ENCODE data around the gene NFIA.

The NFIA gene

GRCh38 chr1:61085983-61086644, 3.8 kb downstream of the NFIA start:
- Mint-ChIP-seq H3K9me3 (no peaks in the 10 kb centered on the region), H3K27ac (no peak overlapping the region), H3K36me3 (no peaks in the 10 kb centered on the region), H3K4me3 (no peak overlapping the region), H3K4me1 (peaks cover 18% of the 10 kb centered on the region), H3K27me3 (peaks cover 29% of the 10 kb centered on the region)
- ATAC-seq = no peak

GRCh38 chr1:61087571-61087970, 5.2 kb downstream of the NFIA start:
- peaks cover 21% of the 10 kb centered on the region for H3K27me3 Mint-ChIP-seq
- no peaks in the 10 kb centered on the region for H3K36me3 Mint-ChIP-seq
- no peaks in the 10 kb centered on the region for H3K9me3 Mint-ChIP-seq
- ATAC-seq = no peak
- H3K4me3 Mint-ChIP-seq = no peak overlapping the region
- H3K4me1 Mint-ChIP-seq = peaks cover 8% of the 10 kb centered on the region
- no peak overlapping the region for H3K27ac Mint-ChIP-seq

GRCh38 chr1:61088163-61088974, 6.0 kb downstream of the NFIA start:
- no peak overlapping the region for H3K27ac Mint-ChIP-seq
- H3K9me3 Mint-ChIP-seq = no peaks in the 10 kb centered on the region
- H3K4me1 Mint-ChIP-seq = peaks cover 5% of the 10 kb centered on the region
- ATAC-seq = no peak
- H3K36me3 Mint-ChIP-seq = no peaks in the 10 kb centered on the region
- peaks cover 21% of the 10 kb centered on the region for H3K27me3 Mint-ChIP-seq
- H3K4me3 Mint-ChIP-seq = no peak overlapping the region

GRCh38 chr1:61089338-61089737, 7.0 kb downstream of the NFIA start:
- H3K4me3 Mint-ChIP-seq = no peak overlapping the region
- H3K27ac Mint-ChIP-seq = no peak overlapping the region
- no peaks in the 10 kb centered on the region for H3K9me3 Mint-ChIP-seq
- H3K4me1 Mint-ChIP-seq = no peaks in the 10 kb centered on the region
- ATAC-seq = no peak
- no peaks in the 10 kb centered on the region for H3K36me3 Mint-ChIP-seq
- peaks cover 20% of the 10 kb centered on the region for H3K27me3 Mint-ChIP-seq

GRCh38 chr1:61089741-61090140, 7.4 kb downstream of the NFIA start:
- H3K9me3 Mint-ChIP-seq = no peaks in the 10 kb centered on the region
- no peak overlapping the region for H3K27ac Mint-ChIP-seq
- no peaks in the 10 kb centered on the region for H3K4me1 Mint-ChIP-seq
- H3K4me3 Mint-ChIP-seq = no peak overlapping the region
- no peaks in the 10 kb centered on the region for H3K36me3 Mint-ChIP-seq
- H3K27me3 Mint-ChIP-seq = peaks cover 20% of the 10 kb centered on the region
- ATAC-seq = no peak

GRCh38 chr1:61090546-61091202, 8.3 kb downstream of the NFIA start:
- H3K4me1 Mint-ChIP-seq = no peaks in the 10 kb centered on the region
- no peaks in the 10 kb centered on the region for H3K9me3 Mint-ChIP-seq
- H3K36me3 Mint-ChIP-seq = no peaks in the 10 kb centered on the region
- H3K27ac Mint-ChIP-seq = no peak overlapping the region
- H3K4me3 Mint-ChIP-seq = no peak overlapping the region
- peaks cover 25% of the 10 kb centered on the region for H3K27me3 Mint-ChIP-seq
- no peak for ATAC-seq

- no peak overlapping the region for H3K27ac Mint-ChIP-seq
- H3K4me3 Mint-ChIP-seq = no peak overlapping the region
- no peak for ATAC-seq
- no peaks in the 10 kb centered on the region for H3K9me3 Mint-ChIP-seq
- no peaks in the 10 kb centered on the region for H3K36me3 Mint-ChIP-seq
- H3K27me3 Mint-ChIP-seq = peaks cover 25% of the 10 kb centered on the region
- H3K4me1 Mint-ChIP-seq = no peaks in the 10 kb centered on the region
Measured at GRCh38 chr1:61091455-61091854, 9.1 kb downstream of the NFIA start.

GRCh38 chr1:61092642-61093041, 10.3 kb downstream of the NFIA start:
- no peak overlapping the region for H3K27ac Mint-ChIP-seq
- no peak overlapping the region for H3K4me3 Mint-ChIP-seq
- H3K4me1 Mint-ChIP-seq = no peaks in the 10 kb centered on the region
- H3K27me3 Mint-ChIP-seq = peaks cover 25% of the 10 kb centered on the region
- H3K9me3 Mint-ChIP-seq = no peaks in the 10 kb centered on the region
- H3K36me3 Mint-ChIP-seq = no peaks in the 10 kb centered on the region
- ATAC-seq = no peak

GRCh38 chr1:61093525-61094137, 11.3 kb downstream of the NFIA start:
- Mint-ChIP-seq H3K36me3 (no peaks in the 10 kb centered on the region), H3K4me3 (no peak overlapping the region), H3K27ac (no peak overlapping the region), H3K27me3 (peaks cover 21% of the 10 kb centered on the region), H3K4me1 (no peaks in the 10 kb centered on the region), H3K9me3 (no peaks in the 10 kb centered on the region)
- ATAC-seq = no peak

- Mint-ChIP-seq H3K27me3 (peaks cover 29% of the 10 kb centered on the region), H3K4me1 (no peaks in the 10 kb centered on the region), H3K27ac (no peak overlapping the region), H3K36me3 (no peaks in the 10 kb centered on the region), H3K9me3 (no peaks in the 10 kb centered on the region), H3K4me3 (no peak overlapping the region)
- no peak for ATAC-seq
Measured at GRCh38 chr1:61094677-61095469, 12.5 kb downstream of the NFIA start.

- Mint-ChIP-seq H3K4me3 (no peak overlapping the region), H3K9me3 (no peaks in the 10 kb centered on the region), H3K36me3 (no peaks in the 10 kb centered on the region), H3K27ac (no peak overlapping the region), H3K4me1 (no peaks in the 10 kb centered on the region), H3K27me3 (peaks cover 33% of the 10 kb centered on the region)
- ATAC-seq = no peak
Measured at GRCh38 chr1:61095470-61095812, 13.1 kb downstream of the NFIA start.

GRCh38 chr1:61097317-61097716, 15.0 kb downstream of the NFIA start:
- no peak overlapping the region for H3K4me3 Mint-ChIP-seq
- H3K27ac Mint-ChIP-seq = no peak overlapping the region
- ATAC-seq = no peak
- H3K4me1 Mint-ChIP-seq = no peaks in the 10 kb centered on the region
- H3K36me3 Mint-ChIP-seq = no peaks in the 10 kb centered on the region
- no peaks in the 10 kb centered on the region for H3K9me3 Mint-ChIP-seq
- H3K27me3 Mint-ChIP-seq = peaks cover 33% of the 10 kb centered on the region

- Mint-ChIP-seq H3K27ac (no peak overlapping the region), H3K36me3 (no peaks in the 10 kb centered on the region), H3K9me3 (no peaks in the 10 kb centered on the region), H3K4me1 (no peaks in the 10 kb centered on the region), H3K27me3 (peaks cover 33% of the 10 kb centered on the region), H3K4me3 (no peak overlapping the region)
- ATAC-seq = no peak
Measured at GRCh38 chr1:61097722-61098121, 15.4 kb downstream of the NFIA start.

- no peak overlapping the region for H3K4me3 Mint-ChIP-seq
- no peaks in the 10 kb centered on the region for H3K36me3 Mint-ChIP-seq
- ATAC-seq = no peak
- no peaks in the 10 kb centered on the region for H3K4me1 Mint-ChIP-seq
- no peak overlapping the region for H3K27ac Mint-ChIP-seq
- H3K9me3 Mint-ChIP-seq = no peaks in the 10 kb centered on the region
- peaks cover 33% of the 10 kb centered on the region for H3K27me3 Mint-ChIP-seq
Measured at GRCh38 chr1:61098333-61098732, 16.0 kb downstream of the NFIA start.

- H3K4me1 Mint-ChIP-seq = no peaks in the 10 kb centered on the region
Measured at GRCh38 chr1:61098906-61099437, 16.6 kb downstream of the NFIA start.

More at GRCh38 chr1:61098906-61099437, 16.6 kb downstream of the NFIA start:
- H3K27me3 Mint-ChIP-seq = peaks cover 29% of the 10 kb centered on the region
- no peak overlapping the region for H3K27ac Mint-ChIP-seq
- ATAC-seq = no peak
- no peak overlapping the region for H3K4me3 Mint-ChIP-seq
- H3K36me3 Mint-ChIP-seq = no peaks in the 10 kb centered on the region
- no peaks in the 10 kb centered on the region for H3K9me3 Mint-ChIP-seq
